PC-9 (cell line): ENCODE results near the gene DUSP7. TPM values are rescaled to one million over a fixed set of nuclear protein-coding genes. Genes with fewer than 3 reads are reported as not detected.

Experiments used
- BruUV-seq: library from RNA; stranded (reverse); fragments of 400-500 nt; replicated peaks from 2 replicates; lab custom pipeline; 2021; lab: Mats Ljungman, UMichigan
- CTCF ChIA-PET: fragments of 300-600 bp; sonication (Branson Sonifier 250); formaldehyde crosslinking; loops from one replicate; lab custom pipeline; 2022; ENCODE audit warnings: antibody characterized with exemption; lab: Charles Lee
- POLR2A ChIA-PET: fragments of 300-600 bp; sonication (Branson Sonifier 250); formaldehyde crosslinking; loops from one replicate; lab custom pipeline; 2022; ENCODE audit warnings: antibody characterized with exemption; ENCODE audit not compliant: unreplicated experiment; lab: Charles Lee
- DNase-seq, 2 experiments: peaks; one replicate each; pipeline versions ENCODE4 v3.0.0 to v3.0.0-alpha.2; 2015 to 2022; ENCODE audit warnings: mixed read lengths in 1 of 2
- H2AFZ ChIP-seq: fragments of 200-600 bp; sonication (generic); 2 replicates; pipeline ENCODE4 v1.8.1; 2017; ENCODE audit warnings: antibody characterized with exemption
- H3F3A ChIP-seq: fragments of 200-600 bp; sonication (generic); 2 replicates; pipeline ENCODE4 v1.8.1; 2017; ENCODE audit warnings: antibody characterized with exemption, mild to moderate bottlenecking, low read depth; ENCODE audit not compliant: insufficient read depth
- H3K27ac ChIP-seq: fragments of 200-600 bp; sonication (generic); 2 replicates; pipeline ENCODE4 v1.6.1; 2016; ENCODE audit warnings: mixed run types
- H3K27me3 ChIP-seq: fragments of 200-600 bp; sonication (generic); 2 replicates; pipeline ENCODE4 v1.6.1; 2016; ENCODE audit warnings: low read depth, mixed run types; ENCODE audit not compliant: insufficient read depth
- H3K36me3 ChIP-seq: fragments of 200-600 bp; sonication (generic); 2 replicates; pipeline ENCODE4 v1.6.1; 2016; ENCODE audit warnings: low read depth, mixed run types
- H3K4me1 ChIP-seq: fragments of 200-600 bp; sonication (generic); replicated peaks from 2 replicates; pipeline ENCODE4 v1.6.1; 2016; ENCODE audit warnings: mixed run types; ENCODE audit not compliant: insufficient read depth
- H3K4me2 ChIP-seq: fragments of 200-600 bp; sonication (generic); 2 replicates; pipeline ENCODE4 v1.6.1; 2017; ENCODE audit warnings: mixed run types
- H3K4me3 ChIP-seq: fragments of 200-600 bp; sonication (generic); 2 replicates; pipeline ENCODE4 v1.6.1; 2016; ENCODE audit warnings: mixed run types
- H3K79me2 ChIP-seq: fragments of 200-600 bp; sonication (generic); 2 replicates; pipeline ENCODE4 v1.6.1; 2017; ENCODE audit warnings: low read depth, mixed run types
- H3K9me2 ChIP-seq: fragments of 200-600 bp; sonication (generic); 2 replicates; pipeline ENCODE4 v1.8.1; 2017; ENCODE audit warnings: mild to moderate bottlenecking; ENCODE audit not compliant: insufficient read depth
- H3K9me3 ChIP-seq: fragments of 200-600 bp; sonication (generic); 2 replicates; pipeline ENCODE4 v1.8.1; 2016; ENCODE audit warnings: low read depth; ENCODE audit not compliant: insufficient read depth
- H4K20me1 ChIP-seq: fragments of 200-600 bp; sonication (generic); 2 replicates; pipeline ENCODE4 v1.8.1; 2017; ENCODE audit not compliant: insufficient read depth
- CTCF ChIP-seq: fragments of 200-600 bp; sonication (generic); conservative IDR thresholded peaks from 2 replicates; pipeline ENCODE4 v1.6.1; 2017; ENCODE audit warnings: mixed run types, antibody characterized with exemption, mild to moderate bottlenecking, moderate library complexity
- EZH2 ChIP-seq: fragments of 200-600 bp; sonication (generic); IDR thresholded peaks from 2 replicates; pipeline ENCODE4 v1.8.0; 2017; ENCODE audit warnings: antibody characterized with exemption, low read depth
- intact Hi-C: fragments of 100-400 bp; cut with micrococcal nuclease; formaldehyde crosslinking; loops from one replicate; pipeline ENCODE4 v1.10.0; 2022; ENCODE audit not compliant: unreplicated experiment
- total RNA-seq: library from RNA; stranded (reverse); gene quantifications from 2 replicates; pipeline ENCODE4 v1.2.3, GENCODE V29; 2021

The DUSP7 gene
- total RNA-seq, 1 experiment from 2014 or later, result 9.5 TPM

GRCh38 chr3:52029535-52029934 is 26.8 kb downstream of the DUSP7 start:
- TF ChIP-seq CTCF (no peak), EZH2 (no peak)
- H3K9me3 ChIP-seq, result no peaks in the 10 kb centered on the region
- H2AFZ ChIP-seq, result no peak overlapping the region
- H3K27me3 ChIP-seq, result no peaks in the 10 kb centered on the region
- no peaks in the 10 kb centered on the region for H3K4me1 ChIP-seq
- DNase-seq, result no peak
- CTCF ChIA-PET, result no interaction called here
- H4K20me1 ChIP-seq, result no peaks in the 10 kb centered on the region; the same call in 1 of the 2 replicates
- no TSS peak for BruUV-seq
- no peak overlapping the region for H3K4me2 ChIP-seq
- H3K4me3 ChIP-seq, result no peak overlapping the region
- no peak overlapping the region for H3K27ac ChIP-seq
- H3K9me2 ChIP-seq, result no peaks in the 10 kb centered on the region
- H3K79me2 ChIP-seq, result no peaks in the 10 kb centered on the region
- no peaks in the 10 kb centered on the region for H3F3A ChIP-seq
- intact Hi-C loops, result no loop called here
- H3K36me3 ChIP-seq, result no peaks in the 10 kb centered on the region
- POLR2A ChIA-PET, result no interaction called here

- no peaks in the 10 kb centered on the region for H3K9me2 ChIP-seq
- no TSS peak for BruUV-seq
- ChIA-PET CTCF (interaction anchor here (0.5 kb wide), 1 partner anchor 225 kb away, joined by 5 read pairs; no protein-coding TSS in a partner anchor), POLR2A (no interaction called here)
- no peak overlapping the region for H3K4me3 ChIP-seq
- H3K36me3 ChIP-seq, result no peaks in the 10 kb centered on the region
- no peak for TF ChIP-seq EZH2
- no peak for TF ChIP-seq CTCF
- H3K4me2 ChIP-seq, result no peak overlapping the region
- H2AFZ ChIP-seq, result no peak overlapping the region
- no peaks in the 10 kb centered on the region; the same call in 1 of the 2 replicates for H4K20me1 ChIP-seq
- H3K27ac ChIP-seq, result no peak overlapping the region
- no peaks in the 10 kb centered on the region for H3K79me2 ChIP-seq
- DNase-seq, result no peak
- H3K4me1 ChIP-seq, result no peaks in the 10 kb centered on the region
- H3K9me3 ChIP-seq, result no peaks in the 10 kb centered on the region
- intact Hi-C loops, result no loop called here
- no peaks in the 10 kb centered on the region for H3K27me3 ChIP-seq
- H3F3A ChIP-seq, result no peaks in the 10 kb centered on the region
Observed at GRCh38 chr3:52029053-52029452, 27.3 kb downstream of the DUSP7 start.

GRCh38 chr3:52028572-52028971 is 27.8 kb downstream of the DUSP7 start:
- no peak overlapping the region for H2AFZ ChIP-seq
- no peak overlapping the region for H3K27ac ChIP-seq
- H3K79me2 ChIP-seq, result no peaks in the 10 kb centered on the region
- H3K4me2 ChIP-seq, result no peak overlapping the region
- no peak for DNase-seq
- no peaks in the 10 kb centered on the region for H3K9me2 ChIP-seq
- intact Hi-C loops, result no loop called here
- H3K36me3 ChIP-seq, result no peaks in the 10 kb centered on the region
- H3K9me3 ChIP-seq, result no peaks in the 10 kb centered on the region
- no peaks in the 10 kb centered on the region for H3F3A ChIP-seq
- H4K20me1 ChIP-seq, result no peaks in the 10 kb centered on the region; the same call in 1 of the 2 replicates
- no TSS peak for BruUV-seq
- no peak for TF ChIP-seq CTCF
- no peak for TF ChIP-seq EZH2
- H3K4me1 ChIP-seq, result no peaks in the 10 kb centered on the region
- CTCF ChIA-PET, result interaction anchor here (0.5 kb wide), 1 partner anchor 225 kb away, joined by 5 read pairs; no protein-coding TSS in a partner anchor
- POLR2A ChIA-PET, result no interaction called here
- H3K4me3 ChIP-seq, result no peak overlapping the region
- no peaks in the 10 kb centered on the region for H3K27me3 ChIP-seq
